Omental fat pad (tissue), 4 donors: ENCODE results near the gene GPR68. TPM values are rescaled to one million over a fixed set of nuclear protein-coding genes. Genes with fewer than 3 reads are reported as not detected.

Experiments
- ATAC-seq: fragments of 150-250 bp; one replicate; pipeline ENCODE4 v1.9.1; 2016; ENCODE audit warnings: mild to moderate bottlenecking, moderate library complexity; ENCODE audit not compliant: low FRiP score
- DNase-seq: peaks from one replicate; pipeline ENCODE4 v3.0.0-alpha.2; 2019; ENCODE audit warnings: low spot score
- total RNA-seq, 4 donors: library from RNA; depleted of rRNA; stranded (reverse); fragments of >200 nt; gene quantifications; one replicate each; pipeline ENCODE4 v1.1.0, GENCODE V29; 2016
- TF ChIP-seq, protein P1 (sequence below), 3 donors: fragments of 450-650 bp; IDR thresholded peaks; one replicate each; pipeline ENCODE4 v1.5.1; 2016 to 2017; ENCODE audit warnings: antibody characterized with exemption in 3 of 3, mild to moderate bottlenecking in 3 of 3, moderate library complexity in 2 of 3

Gene GPR68
- total RNA-seq, 4 donors from 2014 or later = 0.19 to 0.36 (median 0.19) TPM; not detected in 1

- no peak for DNase-seq
- ATAC-seq = no peak
- TF ChIP-seq, protein P1, sequence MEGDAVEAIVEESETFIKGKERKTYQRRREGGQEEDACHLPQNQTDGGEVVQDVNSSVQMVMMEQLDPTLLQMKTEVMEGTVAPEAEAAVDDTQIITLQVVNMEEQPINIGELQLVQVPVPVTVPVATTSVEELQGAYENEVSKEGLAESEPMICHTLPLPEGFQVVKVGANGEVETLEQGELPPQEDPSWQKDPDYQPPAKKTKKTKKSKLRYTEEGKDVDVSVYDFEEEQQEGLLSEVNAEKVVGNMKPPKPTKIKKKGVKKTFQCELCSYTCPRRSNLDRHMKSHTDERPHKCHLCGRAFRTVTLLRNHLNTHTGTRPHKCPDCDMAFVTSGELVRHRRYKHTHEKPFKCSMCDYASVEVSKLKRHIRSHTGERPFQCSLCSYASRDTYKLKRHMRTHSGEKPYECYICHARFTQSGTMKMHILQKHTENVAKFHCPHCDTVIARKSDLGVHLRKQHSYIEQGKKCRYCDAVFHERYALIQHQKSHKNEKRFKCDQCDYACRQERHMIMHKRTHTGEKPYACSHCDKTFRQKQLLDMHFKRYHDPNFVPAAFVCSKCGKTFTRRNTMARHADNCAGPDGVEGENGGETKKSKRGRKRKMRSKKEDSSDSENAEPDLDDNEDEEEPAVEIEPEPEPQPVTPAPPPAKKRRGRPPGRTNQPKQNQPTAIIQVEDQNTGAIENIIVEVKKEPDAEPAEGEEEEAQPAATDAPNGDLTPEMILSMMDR (IDR thresholded peaks at IDR 0.05) = no peak
These were observed 28.9 kb upstream of the GPR68 start for GRCh38 chr14:91273273-91273884.

DNA sequence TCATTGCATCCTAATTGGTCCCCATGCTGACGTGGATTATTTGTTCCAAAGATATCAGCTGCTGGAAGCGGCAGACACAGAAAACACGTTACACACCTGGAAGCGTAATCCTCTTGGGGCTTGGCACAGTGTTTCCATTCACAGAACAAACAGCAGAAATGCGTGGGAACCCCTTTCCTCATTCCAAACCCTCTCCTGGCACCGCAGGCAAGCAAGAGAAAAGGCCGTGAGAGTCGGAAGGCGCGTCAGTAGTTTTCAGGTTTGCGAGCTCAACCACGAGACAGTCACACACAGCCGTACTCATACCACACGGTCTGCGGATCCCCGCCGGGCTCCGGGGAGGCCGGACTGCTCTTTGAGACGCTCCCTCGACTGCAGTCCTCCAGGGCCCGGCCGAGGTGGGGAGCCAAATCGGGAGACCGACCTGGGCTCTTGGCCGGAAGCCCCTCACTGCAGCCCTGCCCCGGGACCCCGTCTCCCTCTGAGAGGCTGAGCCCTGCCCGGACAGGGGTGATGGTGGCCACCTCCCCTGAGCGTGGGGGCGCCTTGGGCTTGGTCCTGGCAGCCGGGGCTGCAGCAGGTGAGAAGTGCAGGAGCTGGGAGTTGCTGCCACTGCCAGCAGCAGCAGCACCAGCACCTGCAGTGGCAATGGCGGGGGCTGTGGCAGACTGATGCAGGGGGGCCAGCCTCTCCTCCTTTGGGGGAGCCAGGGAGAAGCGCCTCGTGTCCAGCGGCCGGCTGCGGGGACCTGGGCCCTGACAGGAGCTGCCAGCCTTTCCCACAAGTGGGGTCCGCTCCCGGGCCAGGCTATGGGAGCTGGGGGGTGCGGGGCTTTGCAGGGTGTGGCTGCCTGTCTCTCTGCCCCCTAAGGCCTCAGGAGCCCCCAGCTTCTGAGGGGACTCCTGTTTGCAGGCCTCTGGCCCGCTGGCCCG is 28.1 kb upstream of the GPR68 start:
- no peak for ATAC-seq
- DNase-seq = no peak
- TF ChIP-seq, protein P1 (IDR thresholded peaks at IDR 0.05) = no peak

GRCh38 chr14:91271639-91272038 is 27.1 kb upstream of the GPR68 start:
- TF ChIP-seq, protein P1 (IDR thresholded peaks at IDR 0.05) = no peak
- ATAC-seq = no peak
- DNase-seq = no peak

DNA sequence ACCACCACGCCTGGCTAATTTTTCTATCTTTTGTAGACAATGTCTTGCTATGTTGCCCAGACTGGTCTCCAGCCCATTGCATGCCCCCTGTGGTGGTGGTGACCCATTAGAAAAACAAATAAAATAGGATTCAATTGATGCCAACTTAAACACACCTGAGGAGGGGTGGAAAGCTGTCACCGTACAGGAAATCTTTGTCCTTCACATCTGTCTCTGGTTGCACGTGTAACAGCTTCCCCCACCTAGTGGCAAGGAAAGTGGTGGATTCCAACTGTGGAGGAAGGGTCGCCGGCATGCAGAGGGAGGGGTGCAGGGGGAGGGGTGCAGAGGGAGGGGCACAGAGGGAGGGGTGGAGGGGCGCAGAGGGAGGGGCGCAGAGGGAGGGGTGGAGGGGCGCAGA is 26.1 kb upstream of the GPR68 start:
- TF ChIP-seq, protein P1 (IDR thresholded peaks at IDR 0.05) = no peak
- ATAC-seq (no peak), DNase-seq (no peak)

DNA sequence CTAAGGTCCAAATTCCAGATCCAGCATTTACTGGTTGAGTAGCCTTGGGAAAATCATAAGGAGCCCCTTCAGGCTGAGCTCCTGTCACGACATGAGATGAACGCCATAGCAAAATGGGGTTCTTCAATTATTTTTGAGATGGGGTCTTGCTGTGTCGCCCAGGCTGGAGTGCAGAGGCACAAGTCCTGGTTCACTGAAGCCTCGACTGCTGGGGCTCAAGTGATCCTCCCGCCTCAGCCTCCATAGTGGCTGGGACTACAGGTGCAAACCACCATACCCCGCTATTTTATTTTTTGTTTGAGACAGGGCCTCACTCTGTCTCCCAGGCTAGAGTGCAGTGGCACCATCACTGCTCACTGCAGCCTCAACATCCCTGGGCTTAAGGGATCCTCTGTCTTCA is 25.7 kb upstream of the GPR68 start:
- TF ChIP-seq, protein P1 (IDR thresholded peaks at IDR 0.05) = no peak
- no peak for ATAC-seq
- DNase-seq = no peak

DNA sequence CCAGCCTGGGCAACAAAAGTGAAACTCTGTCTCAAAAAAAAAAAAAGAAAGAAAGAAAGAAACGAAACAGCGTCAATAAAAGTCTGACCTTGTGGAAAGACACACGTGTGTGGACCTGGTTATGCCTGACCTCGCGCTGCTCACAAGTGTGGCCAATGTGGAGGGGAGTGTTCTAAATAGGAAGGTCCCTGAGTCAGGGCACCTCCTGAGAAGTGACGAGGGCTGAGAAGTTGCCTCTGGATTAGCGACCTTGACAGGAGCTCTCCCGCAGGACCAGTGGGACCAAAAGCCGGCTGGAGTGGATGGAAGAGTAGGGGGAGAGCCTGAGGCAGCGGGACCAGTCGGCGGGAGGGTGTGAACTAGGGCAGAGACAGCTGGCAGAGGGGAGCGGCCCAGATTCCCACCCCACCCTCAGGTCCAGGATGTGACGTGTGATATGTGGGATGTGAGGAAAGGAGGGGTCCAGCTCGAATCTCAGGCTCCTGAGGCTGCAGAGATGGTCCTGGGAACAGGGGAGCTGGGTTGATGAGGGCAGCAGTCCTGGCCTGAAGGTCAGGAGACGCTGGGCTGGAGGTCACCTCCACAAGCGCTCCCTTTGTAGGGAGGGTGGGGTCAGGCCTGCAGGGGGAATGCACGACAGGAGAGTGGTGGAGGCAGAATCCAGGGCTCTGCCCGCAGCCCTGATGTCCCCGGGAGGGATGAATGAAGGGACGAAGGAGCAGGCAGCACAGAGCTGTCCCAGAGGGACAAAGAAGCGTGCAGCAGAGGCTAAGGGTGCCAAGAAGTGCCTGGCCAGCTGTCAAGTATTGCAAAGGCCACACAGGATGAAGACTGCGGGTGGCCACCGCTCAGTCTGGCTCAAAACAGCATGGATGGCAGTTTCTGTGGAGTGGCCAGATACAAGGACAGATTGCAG is 24.8 kb upstream of the GPR68 start:
- TF ChIP-seq, protein P1 (IDR thresholded peaks at IDR 0.05) = no peak
- no peak for DNase-seq

More for the DNA sequence above, 24.8 kb upstream of the GPR68 start:
- ATAC-seq = no peak
